ENCODE results near the gene SCD5.

The SCD5 gene

GRCh38 chr4:82774711-82775171 lies 23.9 kb downstream of the SCD5 start:
- FAIRE-seq: no peak
- no peak for DNase-seq (ENCODE audit: extremely low spot score, insufficient read length, low read depth)

- no peak for DNase-seq (ENCODE audit: extremely low spot score, insufficient read length, low read depth)
- FAIRE-seq: no peak
Measured at GRCh38 chr4:82773057-82773456, 25.5 kb downstream of the SCD5 start.

- no peak for DNase-seq (ENCODE audit: extremely low spot score, insufficient read length, low read depth)
- FAIRE-seq: no peak
Measured at GRCh38 chr4:82770607-82771006, 28.0 kb downstream of the SCD5 start.

GRCh38 chr4:82765134-82765533 lies 33.5 kb downstream of the SCD5 start:
- DNase-seq (ENCODE audit: extremely low spot score, insufficient read length, low read depth) (no peak), FAIRE-seq (no peak)

GRCh38 chr4:82761229-82761628 lies 37.4 kb downstream of the SCD5 start:
- DNase-seq (ENCODE audit: extremely low spot score, insufficient read length, low read depth) (no peak), FAIRE-seq (no peak)

GRCh38 chr4:82758701-82759685 lies 39.6 kb downstream of the SCD5 start:
- no peak for DNase-seq (ENCODE audit: extremely low spot score, insufficient read length, low read depth)

GRCh38 chr4:82756061-82756460 lies 42.5 kb downstream of the SCD5 start:
- no peak for DNase-seq (ENCODE audit: extremely low spot score, insufficient read length, low read depth)
- no peak for FAIRE-seq

More at GRCh38 chr4:82758701-82759685, 39.6 kb downstream of the SCD5 start:
- FAIRE-seq: no peak

- no peak for FAIRE-seq
- DNase-seq (ENCODE audit: extremely low spot score, insufficient read length, low read depth): no peak
Measured at GRCh38 chr4:82755650-82756049, 42.9 kb downstream of the SCD5 start.

- DNase-seq (ENCODE audit: extremely low spot score, insufficient read length, low read depth): no peak
- FAIRE-seq: no peak
Measured at GRCh38 chr4:82754513-82755165, 44.0 kb downstream of the SCD5 start.

- FAIRE-seq (no peak), DNase-seq (ENCODE audit: extremely low spot score, insufficient read length, low read depth) (no peak)
Measured at GRCh38 chr4:82753725-82754410, 44.7 kb downstream of the SCD5 start.

- DNase-seq (ENCODE audit: extremely low spot score, insufficient read length, low read depth): no peak
- no peak for FAIRE-seq
Measured at GRCh38 chr4:82753238-82753637, 45.4 kb downstream of the SCD5 start.

- DNase-seq (ENCODE audit: extremely low spot score, insufficient read length, low read depth) (no peak), FAIRE-seq (no peak)
Measured at GRCh38 chr4:82748810-82749470, 49.7 kb downstream of the SCD5 start.

GRCh38 chr4:82747686-82748575 lies 50.7 kb downstream of the SCD5 start:
- DNase-seq (ENCODE audit: extremely low spot score, insufficient read length, low read depth) (no peak), FAIRE-seq (no peak)

GRCh38 chr4:82746705-82747574 lies 51.7 kb downstream of the SCD5 start:
- FAIRE-seq: no peak

GRCh38 chr4:82745173-82745842 lies 53.3 kb downstream of the SCD5 start:
- DNase-seq (ENCODE audit: extremely low spot score, insufficient read length, low read depth): no peak

More at GRCh38 chr4:82746705-82747574, 51.7 kb downstream of the SCD5 start:
- no peak for DNase-seq (ENCODE audit: extremely low spot score, insufficient read length, low read depth)

GRCh38 chr4:82744284-82744968 lies 54.2 kb downstream of the SCD5 start:
- DNase-seq (ENCODE audit: extremely low spot score, insufficient read length, low read depth) (no peak), FAIRE-seq (no peak)

More at GRCh38 chr4:82745173-82745842, 53.3 kb downstream of the SCD5 start:
- no peak for FAIRE-seq

GRCh38 chr4:82741188-82741587 lies 57.4 kb downstream of the SCD5 start:
- FAIRE-seq: no peak
- DNase-seq (ENCODE audit: extremely low spot score, insufficient read length, low read depth): no peak
